Caki2 (cell line): Measurements from ENCODE around the gene PCDHA3. TPM values are rescaled to one million over a fixed set of nuclear protein-coding genes. Genes with fewer than 3 reads are reported as not detected.
"Not testable (repeated sequence)": the region's sequence is repeated elsewhere in the genome, so short reads cannot be mapped to it uniquely, and the experiment has no call there.

Experiments used
- DNase-seq: peaks from one replicate; pipeline ENCODE4 v3.0.0-alpha.2; 2015; ENCODE audit warnings: low read depth
- in situ Hi-C: cut with HindIII; loops from 2 replicates; pipeline ENCODE4 v1.10.0; 2016; ENCODE audit warnings: low sequenced_read_pairs, low pct_unique_long_range_greater_than_20kb, mixed read lengths
- total RNA-seq: library from RNA; depleted of rRNA; stranded (reverse); fragments of >200 nt; shearing (Covaris generic); gene quantifications from 2 replicates; pipeline ENCODE4 v1.2.3, GENCODE V29; 2014; ENCODE audit warnings: low replicate concordance; rRNA removed

Gene PCDHA3
- 0.10 TPM in 1 of 2 replicates, not detected in the other for total RNA-seq

GRCh38 chr5:140800816-140801493 lies at the start of gene PCDHA3:
Gene PCDHA3 (plus strand): TSS chr5:140801057.
- in situ Hi-C loops = no loop called here
- DNase-seq = no peak

- in situ Hi-C loops = no loop called here
- DNase-seq = no peak
Observed at GRCh38 chr5:140753561-140753960, 47.3 kb upstream of the PCDHA3 start.

- DNase-seq = peak; percentile 18
- in situ Hi-C loops = no loop called here
Observed at GRCh38 chr5:140764177-140764973, 36.5 kb upstream of the PCDHA3 start.

- in situ Hi-C loops = no loop called here
- DNase-seq = no peak
Observed at GRCh38 chr5:140767444-140767843, 33.4 kb upstream of the PCDHA3 start.

GRCh38 chr5:140780512-140780911 lies 20.3 kb upstream of the PCDHA3 start:
- no peak for DNase-seq
- in situ Hi-C loops = no loop called here

- DNase-seq = no peak
- in situ Hi-C loops = no loop called here
Observed at GRCh38 chr5:140785905-140786686, 14.8 kb upstream of the PCDHA3 start, which contains the start of gene PCDHA1. Gene PCDHA1 (plus strand): TSS chr5:140786140.

- DNase-seq, in situ Hi-C loops: not testable (repeated sequence)
Observed at GRCh38 chr5:140787422-140787821, 13.4 kb upstream of the PCDHA3 start.

- DNase-seq, in situ Hi-C loops: not testable (repeated sequence)
Observed at GRCh38 chr5:140787849-140788504, 12.9 kb upstream of the PCDHA3 start.

GRCh38 chr5:140791089-140791488 lies 9.8 kb upstream of the PCDHA3 start:
- no peak for DNase-seq
- in situ Hi-C loops = no loop called here

GRCh38 chr5:140794595-140795258 lies 6.1 kb upstream of the PCDHA3 start, which contains the start of gene PCDHA2:
Gene PCDHA2 (plus strand): TSS chr5:140794852.
- in situ Hi-C loops = no loop called here
- DNase-seq = no peak

- in situ Hi-C loops = no loop called here
- no peak for DNase-seq
Observed at GRCh38 chr5:140795259-140795641, 5.6 kb upstream of the PCDHA3 start.

GRCh38 chr5:140796072-140796717 lies 4.7 kb upstream of the PCDHA3 start:
- DNase-seq, in situ Hi-C loops: not testable (repeated sequence)

- no peak for DNase-seq
- in situ Hi-C loops = no loop called here
Observed at GRCh38 chr5:140796718-140797095, 4.2 kb upstream of the PCDHA3 start.

GRCh38 chr5:140801494-140801841 lies 611 bp downstream of the PCDHA3 start:
- in situ Hi-C loops = no loop called here
- no peak for DNase-seq

- in situ Hi-C loops, DNase-seq: not testable (repeated sequence)
Observed at GRCh38 chr5:140802381-140802780, 1.5 kb downstream of the PCDHA3 start.

- in situ Hi-C loops = no loop called here
- DNase-seq = no peak
Observed at GRCh38 chr5:140802781-140803271, 2.0 kb downstream of the PCDHA3 start.
